Heart left ventricle (tissue), 16 donors: ENCODE measurements around the gene WDR86. TPM values are rescaled to one million over a fixed set of nuclear protein-coding genes. Genes with fewer than 3 reads are reported as not detected.

Experiments
- ATAC-seq, 4 donors: fragments of 200-7000 bp; cut with Tn5 transposase; one replicate each; pipeline ENCODE4 v1.9.1; 2020 to 2022; ENCODE audit warnings: moderate library complexity in 4 of 4, mild to moderate bottlenecking in 3 of 4, moderate number of reproducible peaks in 1 of 4
- DNase-seq, 5 donors: peaks; one replicate each; pipeline ENCODE4 v3.0.0-alpha.2; 2020
- H3K27ac ChIP-seq, 12 donors: fragments of 200-600 bp; sonication (generic) in 4 of 12; one replicate each; pipeline versions ENCODE4 v1.5.0 to v1.8.0; 2016 to 2022; ENCODE audit warnings: mild to moderate bottlenecking in 2 of 12
- H3K27me3 ChIP-seq, 9 donors: fragments of 200-600 bp; sonication (generic) in 2 of 9; one replicate each; pipeline versions ENCODE4 v1.5.1 to v1.8.0; 2016 to 2022; ENCODE audit warnings: mild to moderate bottlenecking in 3 of 9
- H3K36me3 ChIP-seq, 9 donors: fragments of 200-600 bp; sonication (generic) in 2 of 9; one replicate each; pipeline versions ENCODE4 v1.5.0 to v1.8.0; 2018 to 2022; ENCODE audit warnings: mild to moderate bottlenecking in 2 of 9
- H3K4me1 ChIP-seq, 12 donors: fragments of 200-600 bp; sonication (generic) in 4 of 12; one replicate each; pipeline versions ENCODE4 v1.5.0 to v1.8.0; 2016 to 2022; ENCODE audit warnings: mild to moderate bottlenecking in 3 of 12
- H3K4me3 ChIP-seq, 12 donors: fragments of 200-600 bp; sonication (generic) in 4 of 12; one replicate each; pipeline versions ENCODE4 v1.5.0 to v1.8.0; 2017 to 2022; ENCODE audit warnings: mild to moderate bottlenecking in 9 of 12, moderate library complexity in 4 of 12
- H3K9me3 ChIP-seq, 12 donors: fragments of 200-600 bp; sonication (generic) in 4 of 12; one replicate each; pipeline versions ENCODE4 v1.5.0 to v1.8.0; 2016 to 2022; ENCODE audit warnings: mild to moderate bottlenecking in 1 of 12
- CTCF ChIP-seq, 12 donors: fragments of 200-600 bp; sonication (generic) in 4 of 12; IDR thresholded peaks; one replicate each; pipeline versions ENCODE4 v1.5.0 to v1.8.0; 2018 to 2022; ENCODE audit warnings: antibody characterized with exemption in 12 of 12, mild to moderate bottlenecking in 5 of 12
- POLR2A ChIP-seq, 2 donors: fragments of 450-650 bp; IDR thresholded peaks; one replicate each; pipeline ENCODE4 v1.6.1; 2017; ENCODE audit warnings: antibody characterized with exemption in 2 of 2, mild to moderate bottlenecking in 2 of 2, moderate library complexity in 2 of 2
- WGBS, 4 donors: extraction: QIAGEN DNeasy Blood & Tissue Kit in 2 of 4; methylation state at CpG; one replicate each; pipeline versions ENCODE4 v1.1.5 to v1.1.7; 2013 to 2018; 5-methylcytosine and 5-hydroxymethylcytosine counted together
- intact Hi-C, 10 donors: fragments of 100-400 bp; cut with DNase I; formaldehyde crosslinking; loops; one replicate each; pipeline versions ENCODE4 v1.11.1 to v1.14.2; 2022
- polyA plus RNA-seq, 2 donors: library from polyadenylated mRNA; stranded (reverse); fragments of 200-250 nt; gene quantifications; one replicate each; pipeline ENCODE4 v1.2.3, GENCODE V29; 2013
- total RNA-seq, 9 donors: library from RNA; depleted of rRNA in 2 of 9; stranded (reverse); fragments of >200 nt in 2 of 9; fragmentation: NEBNext Ultra II Directional in 3 of 9; extraction: Animal tissue kit (Norgen Biotek cat#: 25700) in 3 of 9; gene quantifications; one replicate each; pipeline versions ENCODE4 v1.1.0 to v1.2.4, GENCODE V29; 2016 to 2023
- donor health status: ischemic (EF 13 %, LVEDD 7.1; RV severe dilation, severe dysfunction).
- donor health status: healthy with polysubstance abuse.
- donor health status: DM: no; HTN: yes; CAD: no.
- donor health status: DM: no; HTN: no; CAD: no.
- donor health status: ischemic (EF 25% LVEDD 6.9; RV normal size, moderate dysfunction).
- donor health status: ischemic (EF 25% LVEDD 5.7; RV mildly dilated, moderate dysfunction).
- donor health status: healthy.
- donor health status: DM: yes; HTN: yes; CAD: no.
- donor health status: ischemic (EF 35%, LVEDD 5.7; RV mildly dilated, moderate dysfunction).
- donor health status: nonischemic (EF 11% LVEDD 7.7; RV severe dilation, severe dysfunction).
- donor health status: DM: yes; HTN: yes; CAD: no.
- donor health status: PGD.
- donor health status: ischemic (EF 29% LVEDD 5.4; RV normal size, mild dysfunction).
- donor health status: nonischemic (EF 23%, LVEDD 6.1; RV moderate dilation, normal function).

WDR86 gene
- total and polyA plus RNA-seq, 11 donors = 0.37 to 1.7 (median 0.52) TPM; not detected in 5

GRCh38 chr7:151345576-151346469 is 64.0 kb downstream of the WDR86 start:
- no peak for ATAC-seq
- Histone ChIP-seq H3K4me3 (no peak overlapping the region), H3K36me3 (peaks cover 0 to 69% (median 55%) of the 10 kb centered on the region in 9 donors), H3K9me3 (no peaks in the 10 kb centered on the region), H3K27ac (peak overlapping the region in 4 of 12 donors; percentile 9 to 44 (median 10)), H3K27me3 (no peaks in the 10 kb centered on the region), H3K4me1 (peaks cover 0 to 55% (median 26%) of the 10 kb centered on the region in 12 donors)
- TF ChIP-seq CTCF (IDR thresholded peaks at IDR 0.05) = no peak
- no peak for TF ChIP-seq POLR2A (IDR thresholded peaks at IDR 0.05)
- intact Hi-C loops = no loop called here
- no peak for DNase-seq
- WGBS, 4 donors = 67 to 80% (median 71%) methylated on average over 2 of the region's 2 CpGs

GRCh38 chr7:151343516-151343915 is 66.3 kb downstream of the WDR86 start:
- intact Hi-C loops = no loop called here
- Histone ChIP-seq H3K4me1 (peaks cover 0 to 52% (median 16%) of the 10 kb centered on the region in 12 donors), H3K27me3 (no peaks in the 10 kb centered on the region), H3K9me3 (no peaks in the 10 kb centered on the region), H3K27ac (no peak overlapping the region), H3K4me3 (no peak overlapping the region), H3K36me3 (peaks cover 0 to 48% (median 39%) of the 10 kb centered on the region in 9 donors)
- DNase-seq (no peak), ATAC-seq (no peak)
- TF ChIP-seq POLR2A (IDR thresholded peaks at IDR 0.05) (no peak), CTCF (IDR thresholded peaks at IDR 0.05) (no peak)
- WGBS, 4 donors = 91 to 97% (median 96%) methylated on average over 9 of the region's 9 CpGs

- ATAC-seq (no peak), DNase-seq (no peak)
- Histone ChIP-seq H3K4me3 (peak overlapping the region in 10 of 12 donors; percentile 69 to 99 (median 89)), H3K4me1 (peaks cover 0 to 52% (median 16%) of the 10 kb centered on the region in 12 donors), H3K36me3 (peaks cover 0 to 41% (median 32%) of the 10 kb centered on the region in 9 donors), H3K27me3 (no peaks in the 10 kb centered on the region), H3K27ac (peak overlapping the region in 2 of 12 donors; percentile 79 to 90), H3K9me3 (no peaks in the 10 kb centered on the region)
- 75 to 81% (median 78%) methylated on average over 8 of the region's 8 CpGs for WGBS, 4 donors
- intact Hi-C loops = no loop called here
- no peak for TF ChIP-seq CTCF (IDR thresholded peaks at IDR 0.05)
- TF ChIP-seq POLR2A (IDR thresholded peaks at IDR 0.05) = no peak
Observed at GRCh38 chr7:151342811-151343210, 67.0 kb downstream of the WDR86 start.

GRCh38 chr7:151342102-151342646 is 67.7 kb downstream of the WDR86 start:
- intact Hi-C loops = no loop called here
- peaks cover 0 to 35% (median 26%) of the 10 kb centered on the region in 9 donors for H3K36me3 ChIP-seq
- peaks cover 0 to 52% (median 16%) of the 10 kb centered on the region in 12 donors for H3K4me1 ChIP-seq
- TF ChIP-seq POLR2A (IDR thresholded peaks at IDR 0.05) = no peak
- TF ChIP-seq CTCF (IDR thresholded peaks at IDR 0.05) = no peak
- H3K27ac ChIP-seq = peak overlapping the region; percentile 36 to 90 (median 71)
- DNase-seq = no peak
- WGBS, 4 donors = 8 to 11% (median 9%) methylated on average over 11 of the region's 11 CpGs
- H3K9me3 ChIP-seq = no peaks in the 10 kb centered on the region
- H3K4me3 ChIP-seq = peak overlapping the region; percentile 69 to 99 (median 89)
- H3K27me3 ChIP-seq = no peaks in the 10 kb centered on the region
- no peak for ATAC-seq
